Upper lobe of left lung (tissue), 4 donors: Measurements from ENCODE around the gene MDM2.
"Not testable (repeated sequence)": the region's sequence is repeated elsewhere in the genome, so short reads cannot be mapped to it uniquely, and the experiment has no call there.

Experiments used
- CTCF ChIP-seq, 6 experiments: fragments of 450-650 bp in 4 of 6; fragments of 200-600 bp in 2 of 6; sonication (generic) in 2 of 6; IDR thresholded peaks; one replicate each; pipeline ENCODE4 v1.5.1; 2016 to 2019; ENCODE audit warnings: antibody characterized with exemption in 6 of 6
- EP300 ChIP-seq, 4 donors: sonication (generic); formaldehyde crosslinking; IDR thresholded peaks; one replicate each; pipeline ENCODE4 v1.5.1; 2017; ENCODE audit warnings: antibody characterized with exemption in 4 of 4, control low read depth in 2 of 4
- POLR2A ChIP-seq, 4 donors: fragments of 450-650 bp; IDR thresholded peaks; one replicate each; pipeline ENCODE4 v1.5.1; 2016 to 2017; ENCODE audit warnings: antibody characterized with exemption in 4 of 4, mild to moderate bottlenecking in 2 of 4
- POLR2AphosphoS5 ChIP-seq, 2 donors: sonication (generic); formaldehyde crosslinking; IDR thresholded peaks; one replicate each; pipeline ENCODE4 v1.5.1; 2017; ENCODE audit warnings: antibody characterized with exemption in 2 of 2

- TF ChIP-seq CTCF, POLR2A, POLR2AphosphoS5, EP300 (IDR thresholded peaks at IDR 0.05): not testable (repeated sequence)
These were observed 752 bp upstream of the MDM2 start for GRCh38 chr12:68807274-68807575.
